ENCODE data around the gene ZYX.
"Not testable (repeated sequence)": the region's sequence is repeated elsewhere in the genome, so short reads cannot be mapped to it uniquely, and the experiment has no call there.

ZYX gene

GRCh38 chr7:143410521-143411004 lies 29.4 kb downstream of the ZYX start:
- no peak overlapping the region for H3K4me3 ChIP-seq (ENCODE audit: low read length)
- DNase-seq (ENCODE audit: low read depth), result peak; percentile 65
- no peak for TF ChIP-seq CTCF (conservative IDR thresholded peaks at IDR 0.05; ENCODE audit: low read length)

GRCh38 chr7:143411976-143412708 lies 31.0 kb downstream of the ZYX start:
- no peak for TF ChIP-seq CTCF (conservative IDR thresholded peaks at IDR 0.05; ENCODE audit: low read length)
- no peak overlapping the region for H3K4me3 ChIP-seq (ENCODE audit: low read length)
- no peak for DNase-seq (ENCODE audit: low read depth)

- DNase-seq (ENCODE audit: low read depth), result no peak
- TF ChIP-seq CTCF (conservative IDR thresholded peaks at IDR 0.05; ENCODE audit: low read length), result no peak
- no peak overlapping the region for H3K4me3 ChIP-seq (ENCODE audit: low read length)
These were observed 32.0 kb downstream of the ZYX start for GRCh38 chr7:143413123-143413522.

- DNase-seq (ENCODE audit: low read depth); H3K4me3 ChIP-seq (ENCODE audit: low read length): not testable (repeated sequence)
These were observed 34.1 kb downstream of the ZYX start for GRCh38 chr7:143415209-143415608.

- TF ChIP-seq CTCF (conservative IDR thresholded peaks at IDR 0.05; ENCODE audit: low read length), result no peak
- DNase-seq (ENCODE audit: low read depth), result no peak
- no peak overlapping the region for H3K4me3 ChIP-seq (ENCODE audit: low read length)
These were observed 34.7 kb downstream of the ZYX start for GRCh38 chr7:143415742-143416397.

- TF ChIP-seq CTCF (conservative IDR thresholded peaks at IDR 0.05; ENCODE audit: low read length), result peak; percentile 84
- no peak overlapping the region for H3K4me3 ChIP-seq (ENCODE audit: low read length)
- DNase-seq (ENCODE audit: low read depth), result peak; percentile 45
These were observed 35.5 kb downstream of the ZYX start for GRCh38 chr7:143416565-143417149.

- H3K4me3 ChIP-seq (ENCODE audit: low read length), result no peak overlapping the region
- no peak for TF ChIP-seq CTCF (conservative IDR thresholded peaks at IDR 0.05; ENCODE audit: low read length)
- no peak for DNase-seq (ENCODE audit: low read depth)
These were observed 36.7 kb downstream of the ZYX start for GRCh38 chr7:143417734-143418383.
